HFF-Myc (cell line): Measurements from ENCODE around the gene DPF1.

Experiments used
- DNase-seq: peaks from one replicate; pipeline ENCODE4 v3.0.0-alpha.2; 2011; ENCODE audit warnings: low read depth; ENCODE audit errors: extremely low read depth
- H3K4me3 ChIP-seq: replicated peaks from 2 replicates; pipeline ENCODE4 v1.5.1; 2011; ENCODE audit warnings: low read depth, mild to moderate bottlenecking, control low read depth, low read length
- TF ChIP-seq, protein P1 (sequence below): IDR thresholded peaks from 2 replicates; pipeline ENCODE4 v1.5.1; 2012; ENCODE audit warnings: mild to moderate bottlenecking, low read depth, low read length, control low read depth; ENCODE audit errors: missing control alignments

DPF1 gene

DNA sequence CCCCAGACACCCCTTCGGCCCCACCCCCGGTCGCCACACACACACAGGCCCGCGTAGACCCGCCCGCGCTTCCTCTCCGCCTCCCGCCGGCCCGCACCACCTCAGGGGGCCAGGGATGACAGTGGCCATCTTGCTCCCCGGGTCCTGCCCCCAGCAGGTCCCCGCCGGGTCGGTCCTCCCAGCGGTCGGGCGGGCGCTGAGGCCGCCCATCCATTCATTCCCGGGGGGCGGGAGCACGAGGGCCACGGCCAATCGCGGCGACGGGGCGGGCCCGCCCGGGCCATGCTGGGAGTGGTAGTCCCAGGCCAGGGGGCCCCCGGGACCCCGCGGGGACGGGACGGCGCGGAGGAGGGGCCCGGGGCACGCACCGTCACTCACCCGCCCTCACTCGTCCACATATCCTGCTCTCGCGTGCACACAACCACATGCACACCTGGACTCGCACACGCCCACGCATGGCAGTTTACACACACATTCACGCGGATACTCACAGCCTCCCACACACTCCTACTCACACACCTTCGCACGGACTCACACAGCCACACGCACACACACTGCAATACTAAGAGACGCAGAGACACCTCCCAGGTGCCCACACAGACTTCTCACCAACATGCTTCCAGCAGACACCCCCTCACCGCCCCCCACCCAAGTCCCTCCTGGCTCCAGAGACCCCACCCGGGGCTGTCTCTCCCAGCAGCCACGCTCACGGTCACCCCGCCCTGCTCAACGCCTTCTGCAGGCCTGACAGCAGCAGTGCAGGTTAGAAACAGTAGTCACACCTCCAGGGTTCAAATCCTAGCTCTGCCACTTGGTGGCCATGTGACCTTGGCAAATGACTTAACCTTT is at the start of gene DPF1:
TSS of gene DPF1 (minus strand) at position 209 of the 849 bp plus-strand sequence. CDS start at position 129, 80 bp downstream.
- peak within 1 kb of the TSS; percentile 56 for H3K4me3 ChIP-seq
- DNase-seq, result peak; percentile 31
- TF ChIP-seq, protein P1, sequence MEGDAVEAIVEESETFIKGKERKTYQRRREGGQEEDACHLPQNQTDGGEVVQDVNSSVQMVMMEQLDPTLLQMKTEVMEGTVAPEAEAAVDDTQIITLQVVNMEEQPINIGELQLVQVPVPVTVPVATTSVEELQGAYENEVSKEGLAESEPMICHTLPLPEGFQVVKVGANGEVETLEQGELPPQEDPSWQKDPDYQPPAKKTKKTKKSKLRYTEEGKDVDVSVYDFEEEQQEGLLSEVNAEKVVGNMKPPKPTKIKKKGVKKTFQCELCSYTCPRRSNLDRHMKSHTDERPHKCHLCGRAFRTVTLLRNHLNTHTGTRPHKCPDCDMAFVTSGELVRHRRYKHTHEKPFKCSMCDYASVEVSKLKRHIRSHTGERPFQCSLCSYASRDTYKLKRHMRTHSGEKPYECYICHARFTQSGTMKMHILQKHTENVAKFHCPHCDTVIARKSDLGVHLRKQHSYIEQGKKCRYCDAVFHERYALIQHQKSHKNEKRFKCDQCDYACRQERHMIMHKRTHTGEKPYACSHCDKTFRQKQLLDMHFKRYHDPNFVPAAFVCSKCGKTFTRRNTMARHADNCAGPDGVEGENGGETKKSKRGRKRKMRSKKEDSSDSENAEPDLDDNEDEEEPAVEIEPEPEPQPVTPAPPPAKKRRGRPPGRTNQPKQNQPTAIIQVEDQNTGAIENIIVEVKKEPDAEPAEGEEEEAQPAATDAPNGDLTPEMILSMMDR, result no peak

DNA sequence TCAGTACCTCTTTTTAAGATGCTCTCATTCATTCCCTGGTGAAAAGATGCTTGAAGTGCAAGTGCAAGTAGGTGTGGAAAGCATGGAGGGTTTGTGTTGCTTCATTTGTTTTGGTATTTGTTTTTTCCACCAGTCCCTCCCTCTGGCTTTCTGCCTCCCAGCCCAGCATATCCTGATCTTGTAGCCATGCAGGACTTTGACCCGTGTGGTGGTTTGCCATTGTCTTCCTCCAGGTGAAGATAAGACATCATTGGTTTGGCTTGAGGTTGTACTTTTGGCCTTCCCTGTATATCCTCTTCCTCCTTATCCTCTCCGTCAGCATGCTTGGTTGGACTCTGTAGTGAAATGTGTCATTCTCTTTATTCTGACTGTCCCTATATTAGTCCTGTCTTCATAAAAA is 49.5 kb upstream of the DPF1 start:
- TF ChIP-seq, protein P1, result no peak
- DNase-seq, result no peak
- no peak overlapping the region for H3K4me3 ChIP-seq

DNA sequence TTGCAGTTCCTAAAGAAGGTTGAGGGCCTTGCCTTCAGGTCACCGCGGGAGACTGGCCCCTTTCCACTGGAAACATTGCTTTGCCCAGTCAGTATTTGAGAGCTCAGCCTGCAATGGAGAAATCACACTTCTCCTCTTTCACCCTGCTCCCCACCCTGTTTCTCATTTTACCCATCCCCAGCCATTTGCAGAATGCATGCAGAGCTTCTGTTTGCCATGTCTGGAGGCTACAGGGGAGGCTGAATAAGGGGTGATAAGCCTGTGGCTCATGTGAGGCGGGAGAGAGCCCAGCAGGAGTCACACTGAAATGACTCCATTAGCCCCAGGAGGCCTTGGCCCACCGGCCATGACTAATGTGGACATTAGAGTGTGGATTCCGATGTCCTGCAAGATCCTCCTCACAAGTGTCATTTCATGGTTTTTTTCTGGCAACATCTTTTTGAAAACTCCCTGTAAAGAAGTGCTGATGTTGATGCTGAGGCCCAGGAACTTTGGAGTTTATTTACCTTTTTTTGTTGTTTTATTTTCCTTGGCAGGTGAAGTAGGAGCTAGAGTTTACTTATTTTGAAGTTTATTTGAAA is 46.7 kb upstream of the DPF1 start:
- TF ChIP-seq, protein P1, result no peak
- no peak for DNase-seq
- H3K4me3 ChIP-seq, result no peak overlapping the region

DNA sequence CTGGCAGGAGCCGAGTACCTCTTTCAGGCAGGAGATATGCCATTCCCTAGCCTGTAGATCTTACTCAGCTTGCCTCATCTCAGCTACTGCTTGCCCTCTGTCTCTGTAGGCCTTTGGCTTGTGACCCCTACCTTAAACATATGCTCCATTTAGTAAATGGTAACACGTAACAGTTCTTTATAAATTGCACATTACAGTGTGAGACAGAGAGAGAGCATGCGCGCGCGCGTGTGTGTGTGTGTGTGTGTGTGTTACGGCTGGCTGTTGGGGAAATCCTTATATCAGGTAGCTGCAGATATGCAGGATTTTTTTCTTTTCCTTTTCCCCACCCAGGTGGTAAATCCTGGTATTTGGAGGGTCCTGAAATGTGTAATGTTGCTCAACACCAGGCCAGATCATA is 44.5 kb upstream of the DPF1 start:
- TF ChIP-seq, protein P1, result no peak
- DNase-seq, result no peak
- H3K4me3 ChIP-seq, result no peak overlapping the region

DNA sequence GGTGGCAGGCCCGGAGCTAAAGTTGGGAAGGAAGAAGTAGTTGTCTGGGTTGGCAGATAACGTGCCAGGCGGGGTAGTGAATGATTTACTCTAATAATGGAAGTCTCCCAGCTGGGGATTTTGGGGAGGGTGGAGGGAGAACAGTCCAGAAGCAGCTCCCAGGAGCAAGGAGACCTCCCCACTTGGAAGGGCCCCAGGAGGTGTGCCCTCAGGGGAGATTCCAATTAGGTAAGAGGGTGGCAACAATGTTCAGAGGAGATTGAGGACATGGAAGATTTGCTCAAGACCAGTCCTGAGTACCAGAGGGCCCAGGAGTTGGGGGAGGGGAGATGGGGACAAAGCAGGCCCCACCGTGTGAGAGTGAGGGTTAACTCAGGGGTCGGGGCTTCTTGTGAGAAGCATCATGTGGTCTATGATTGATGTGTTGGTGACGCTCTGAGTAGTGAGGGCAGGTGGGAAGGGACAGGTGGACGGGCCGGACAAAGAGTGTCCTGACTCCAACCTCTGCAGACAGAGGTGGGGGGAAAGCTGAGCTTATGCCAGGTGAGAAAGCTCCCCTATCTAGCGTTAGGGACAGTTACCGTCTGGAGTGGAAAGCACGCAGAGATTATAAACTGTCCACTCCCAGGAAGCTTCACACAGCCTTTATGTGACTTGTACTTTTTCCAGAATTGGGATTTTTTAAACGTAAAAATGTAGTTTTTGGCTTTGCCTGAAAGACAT is 43.9 kb upstream of the DPF1 start:
- no peak for DNase-seq
- TF ChIP-seq, protein P1, result no peak
- no peak overlapping the region for H3K4me3 ChIP-seq

DNA sequence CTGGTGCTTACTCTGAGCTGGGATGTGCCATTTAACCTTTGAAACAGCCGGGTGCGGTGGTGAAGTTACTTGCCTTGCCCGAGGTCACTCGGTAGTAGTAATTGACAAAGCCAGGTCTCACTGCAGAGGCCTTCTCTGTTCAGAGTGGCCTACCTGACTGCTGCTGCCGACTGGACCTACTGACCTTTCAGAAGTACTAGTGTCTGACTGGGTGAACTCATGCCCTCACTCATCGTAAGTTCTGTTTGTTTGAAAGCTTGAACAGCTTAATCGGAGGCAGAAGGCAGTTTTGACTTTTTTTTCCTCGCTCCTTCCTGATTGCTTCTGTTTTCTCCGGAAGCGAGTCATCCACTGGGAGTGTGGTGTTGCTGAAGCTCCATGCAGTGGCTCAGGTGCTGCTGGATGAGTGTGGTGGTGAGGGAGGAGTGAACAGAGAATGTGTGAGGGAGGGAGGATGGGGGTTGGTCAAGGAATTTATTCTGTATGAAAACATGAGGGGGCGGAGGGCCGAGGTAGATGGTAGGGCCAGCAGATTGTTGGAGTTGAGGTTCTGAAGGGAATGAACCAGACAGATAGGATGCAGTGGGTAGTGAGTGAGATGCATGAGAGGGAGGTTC is 43.1 kb upstream of the DPF1 start:
- TF ChIP-seq, protein P1, result no peak
- H3K4me3 ChIP-seq, result no peak overlapping the region
- DNase-seq, result no peak
